ENCODE data around the gene OR52A1.

OR52A1 gene

DNA sequence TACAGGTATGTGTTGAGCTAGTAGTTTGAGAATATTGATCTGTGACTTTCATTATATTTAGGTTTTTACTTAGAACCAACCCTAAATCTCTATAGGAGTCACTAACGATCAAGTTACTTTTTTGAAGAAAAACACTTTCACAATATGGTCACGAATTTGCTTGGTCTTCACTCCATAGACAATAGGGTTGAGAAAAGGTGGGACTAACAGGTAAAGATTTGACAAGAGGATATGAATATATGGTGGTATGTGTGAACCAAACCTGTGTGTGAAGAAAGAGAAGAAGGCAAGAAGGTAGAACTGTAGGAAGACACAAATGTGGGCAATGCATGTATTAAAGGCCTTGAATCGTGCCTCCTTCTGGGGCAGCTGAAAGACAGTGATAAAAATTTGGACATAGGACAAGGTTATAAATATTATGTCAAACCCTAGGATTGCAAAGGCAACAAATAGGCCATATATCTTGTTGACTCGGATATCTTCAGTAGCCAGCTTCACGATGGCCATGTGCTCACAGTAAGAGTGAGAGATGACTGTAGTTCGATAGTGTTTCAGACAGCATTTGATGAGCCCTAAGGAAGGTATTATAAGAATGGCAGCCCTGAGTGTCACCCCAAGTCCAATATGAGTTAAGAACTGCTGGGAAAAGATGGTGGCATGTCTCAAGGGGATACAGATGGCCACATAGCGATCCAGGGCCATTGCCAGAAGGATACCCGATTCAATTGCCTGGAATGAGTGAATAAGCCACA is 22.8 kb downstream of the OR52A1 start:
- no peak for DNase-seq

DNA sequence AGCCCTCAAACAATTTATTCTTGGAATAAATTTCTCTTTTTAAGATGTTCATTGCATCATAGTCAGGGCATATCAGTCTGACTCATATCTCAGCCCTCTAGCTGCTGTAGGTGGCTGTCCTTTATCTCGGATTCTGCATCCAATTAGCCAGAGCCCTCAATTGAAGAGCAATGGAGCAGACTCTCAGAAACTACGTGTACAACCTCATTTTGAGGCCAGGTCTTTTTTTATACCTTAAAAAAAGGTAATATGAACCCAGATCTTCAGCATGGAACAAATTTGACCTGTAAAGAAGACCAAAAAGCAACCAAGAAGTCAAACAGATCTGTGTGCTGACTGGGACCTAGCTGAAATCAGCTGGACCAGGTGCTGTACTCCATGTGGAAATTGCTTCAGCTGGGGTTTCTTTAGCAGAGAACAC is 25.1 kb downstream of the OR52A1 start:
- no peak for DNase-seq

DNA sequence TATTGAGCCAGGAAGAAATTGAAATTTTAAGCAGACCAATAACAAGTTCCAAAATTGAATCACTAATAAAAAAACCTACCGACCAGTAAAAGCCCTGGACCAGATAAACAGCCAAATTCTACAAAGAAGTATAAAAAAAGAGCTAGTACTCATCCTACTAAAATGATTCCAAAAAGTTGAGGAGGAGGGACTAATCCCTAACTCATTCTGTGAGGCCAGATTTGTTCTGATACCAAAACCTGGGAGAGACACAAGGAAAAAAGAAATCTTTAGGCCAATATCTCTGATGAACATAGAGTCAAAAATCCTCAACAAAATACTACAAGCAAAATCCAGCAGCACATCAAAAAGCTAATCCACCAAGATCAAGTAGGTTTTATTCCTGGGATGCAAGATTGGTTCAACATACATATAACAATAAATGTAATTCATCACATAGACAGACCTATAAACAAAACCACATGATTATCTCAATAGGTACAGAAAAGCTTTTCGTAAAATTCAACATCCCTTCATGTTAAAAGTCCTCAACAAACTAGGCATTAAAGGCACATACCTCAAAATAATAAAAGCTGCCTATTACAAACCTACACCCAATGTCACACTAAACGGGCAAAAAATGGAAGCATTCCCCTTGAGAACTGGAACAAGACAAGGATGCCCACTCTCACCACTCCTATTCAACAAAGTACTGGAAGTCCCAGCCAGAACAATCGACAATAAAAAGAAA is 29.5 kb downstream of the OR52A1 start:
- DNase-seq, result no peak

- DNase-seq, result peak; percentile 48
Observed at GRCh38 chr11:5123802-5124521, 30.6 kb downstream of the OR52A1 start.

DNA sequence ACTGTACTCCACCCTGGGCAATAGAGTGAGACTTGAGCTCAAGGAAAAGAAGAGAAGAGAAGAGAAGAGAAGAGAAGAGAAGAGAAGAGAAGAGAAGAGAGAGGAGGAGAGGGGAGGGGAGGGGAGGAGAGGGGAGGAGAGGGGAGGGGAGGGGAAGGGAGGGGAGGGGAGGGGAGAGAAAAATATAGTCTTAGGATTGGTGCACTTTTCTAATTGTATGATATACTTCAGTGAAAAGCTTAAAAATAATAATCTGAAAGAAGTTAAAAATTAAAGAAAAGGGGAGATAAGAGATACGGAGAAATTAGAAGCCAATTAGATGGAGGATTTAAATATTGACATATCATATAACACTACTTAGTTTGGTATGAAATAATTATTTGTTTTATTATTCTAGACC is 35.7 kb downstream of the OR52A1 start:
- no peak for DNase-seq

DNA sequence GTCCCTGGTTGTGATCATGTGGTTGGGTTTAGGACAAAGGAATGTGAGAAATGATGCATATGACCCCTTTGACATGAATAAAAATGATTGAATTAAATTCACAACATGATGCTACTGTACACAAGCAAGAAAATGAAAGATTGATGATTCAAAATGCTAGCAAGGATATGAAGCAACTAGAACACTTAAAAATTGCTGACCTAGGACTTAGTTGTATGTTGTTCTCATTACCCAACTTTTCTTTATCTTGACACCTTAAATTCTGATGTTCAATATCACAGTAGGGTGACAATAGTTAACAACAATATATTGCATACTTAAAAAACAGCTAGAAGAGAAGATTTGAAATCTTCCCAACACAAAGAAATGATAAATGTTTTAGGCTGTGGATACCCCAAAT is 37.0 kb downstream of the OR52A1 start:
- DNase-seq, result no peak

DNA sequence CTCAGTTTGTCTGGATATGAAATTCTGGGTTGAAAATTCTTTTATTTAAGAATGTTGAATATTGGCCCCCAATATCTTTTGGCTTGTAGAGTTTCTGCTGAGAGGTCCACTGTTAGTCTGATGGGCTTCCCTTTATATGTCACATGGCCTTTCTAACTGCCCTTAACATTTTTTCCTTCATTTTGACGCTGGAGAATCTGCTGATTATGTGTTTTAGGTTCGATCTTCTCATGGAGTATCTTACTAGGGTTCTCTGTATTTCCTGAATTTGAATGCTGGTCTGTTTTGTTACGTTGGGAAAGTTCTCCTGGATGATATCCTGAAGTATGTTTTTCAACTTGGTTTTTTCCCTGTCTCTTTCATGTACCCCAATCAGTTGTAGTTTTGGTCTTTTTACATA is 39.2 kb downstream of the OR52A1 start:
- DNase-seq, result no peak

- DNase-seq, result no peak
Observed at GRCh38 chr11:5107285-5107684, 47.3 kb downstream of the OR52A1 start.

DNA sequence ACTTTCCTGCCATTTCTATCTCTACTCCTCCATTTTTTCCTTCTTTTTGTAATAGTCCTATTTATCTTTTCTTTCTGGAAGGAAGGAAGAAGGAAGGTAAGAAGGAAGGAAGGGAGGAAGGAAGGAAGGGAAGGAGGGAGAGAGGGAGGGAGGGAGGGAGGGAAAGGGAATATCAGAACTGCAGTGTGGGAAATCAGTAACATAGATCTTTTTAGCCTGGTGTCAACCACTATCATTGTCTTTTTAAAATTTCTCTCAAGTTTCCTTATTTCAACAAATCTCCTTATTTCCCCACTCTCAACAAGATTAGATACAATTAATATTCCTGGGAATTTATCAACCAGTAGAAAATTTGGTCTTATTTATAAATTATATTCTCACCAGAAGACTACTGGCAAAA is 51.5 kb downstream of the OR52A1 start:
- no peak for DNase-seq

GRCh38 chr11:5102246-5102645 is 52.3 kb downstream of the OR52A1 start:
- DNase-seq, result no peak

DNA sequence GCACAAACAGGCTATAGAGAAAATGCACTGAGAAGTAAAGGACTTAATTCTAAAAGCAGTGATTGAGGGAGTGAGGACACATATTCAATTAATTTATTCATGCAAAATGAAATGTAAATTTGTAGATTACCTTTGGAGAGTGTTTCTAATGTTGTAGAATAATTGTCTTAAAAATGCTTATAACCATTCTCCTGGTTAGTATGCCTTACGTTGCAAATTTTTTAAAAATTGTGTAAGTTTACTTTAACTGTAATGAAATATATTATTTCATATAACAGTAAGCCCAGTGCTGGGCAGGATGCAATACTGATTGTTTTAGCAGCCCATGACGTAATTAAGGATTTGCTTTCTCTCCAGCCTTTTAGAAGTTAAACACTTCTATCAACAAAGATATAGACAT is 58.5 kb downstream of the OR52A1 start:
- DNase-seq, result no peak

Measured in RPMI8226 (cell line).